C4-2B (cell line): ENCODE data around the gene ZNF521.
"Not testable (repeated sequence)": the region's sequence is repeated elsewhere in the genome, so short reads cannot be mapped to it uniquely, and the experiment has no call there.

Experiments
- H3K27ac ChIP-seq: fragments of 450-650 bp; 2 replicates; pipeline ENCODE4 v1.5.1; 2017
- CTCF ChIP-seq: fragments of 450-650 bp; conservative IDR thresholded peaks from 2 replicates; pipeline ENCODE4 v1.5.1; 2017; ENCODE audit warnings: mild to moderate bottlenecking
- ZFX ChIP-seq: fragments of 450-650 bp; IDR thresholded peaks from 2 replicates; pipeline ENCODE4 v1.6.1; 2017

The ZNF521 gene

DNA sequence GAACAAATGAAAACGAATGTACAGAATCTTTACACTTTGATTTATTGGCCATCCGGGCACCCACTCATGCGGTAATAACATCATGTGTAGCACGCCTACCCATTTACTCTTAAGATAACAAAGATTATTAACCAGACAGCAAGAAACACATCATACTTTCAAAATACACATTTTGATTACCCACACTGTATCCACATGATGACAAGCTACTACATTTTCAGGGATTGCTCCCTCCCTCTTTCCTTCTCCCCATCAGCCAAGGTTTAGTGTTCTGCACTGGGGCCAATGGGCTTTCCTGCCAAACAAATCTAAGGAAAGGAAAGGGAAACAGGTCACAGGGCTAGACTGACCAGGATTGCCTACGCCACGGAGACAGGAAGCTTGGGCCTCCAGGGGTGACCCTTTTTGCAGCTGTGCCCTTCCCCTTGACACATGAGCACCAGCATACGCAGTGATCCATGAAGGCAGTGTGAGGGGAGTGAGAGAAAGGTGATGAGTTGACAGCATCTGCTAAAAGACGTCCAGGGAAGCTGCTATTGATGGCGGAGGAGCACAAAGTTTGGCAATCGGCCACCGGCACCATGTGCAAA is 76.5 kb downstream of the ZNF521 start:
- TF ChIP-seq ZFX (no peak), CTCF (no peak)
- no peak overlapping the region for H3K27ac ChIP-seq

GRCh38 chr18:25274926-25275325 is 77.0 kb downstream of the ZNF521 start:
- TF ChIP-seq ZFX (no peak), CTCF (no peak)
- H3K27ac ChIP-seq = no peak overlapping the region

- H3K27ac ChIP-seq = not testable (repeated sequence)
Observed at GRCh38 chr18:25266931-25267527, 84.9 kb downstream of the ZNF521 start.

- TF ChIP-seq ZFX = no peak
- no peak for TF ChIP-seq CTCF
- H3K27ac ChIP-seq = no peak overlapping the region
Observed at GRCh38 chr18:25262920-25263319, 89.0 kb downstream of the ZNF521 start.

- no peak for TF ChIP-seq ZFX
- TF ChIP-seq CTCF = no peak
- no peak overlapping the region for H3K27ac ChIP-seq
Observed at GRCh38 chr18:25261768-25262167, 90.2 kb downstream of the ZNF521 start.

DNA sequence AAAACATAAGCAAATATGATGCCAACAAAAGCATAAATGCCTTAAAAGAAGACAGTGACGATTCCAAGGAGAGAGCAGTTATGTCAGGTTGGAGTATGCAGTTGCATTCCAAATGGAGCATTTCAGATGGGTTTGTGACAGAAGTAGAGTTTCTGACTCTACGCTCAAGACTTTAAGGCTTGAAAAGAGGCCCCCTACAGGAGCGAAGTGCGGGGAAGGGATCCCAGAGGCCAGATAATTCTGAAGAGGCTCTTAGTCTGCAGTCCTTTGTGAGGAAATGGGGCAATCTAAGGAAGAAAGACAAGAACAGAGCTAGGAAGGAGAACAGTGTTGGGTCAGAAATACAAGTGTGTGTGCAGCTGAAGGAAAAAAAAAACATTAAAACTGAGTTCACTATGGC is 95.5 kb downstream of the ZNF521 start:
- no peak for TF ChIP-seq CTCF
- no peak for TF ChIP-seq ZFX
- no peak overlapping the region for H3K27ac ChIP-seq

- no peak for TF ChIP-seq CTCF
- no peak for TF ChIP-seq ZFX
- no peak overlapping the region for H3K27ac ChIP-seq
Observed at GRCh38 chr18:25253779-25254178, 98.2 kb downstream of the ZNF521 start.

- H3K27ac ChIP-seq = no peak overlapping the region
- TF ChIP-seq CTCF (no peak), ZFX (no peak)
Observed at GRCh38 chr18:25253136-25253535, 98.8 kb downstream of the ZNF521 start.
